CD4-positive, alpha-beta T cell (primary cell): ENCODE results near the gene HTR1B. TPM values are rescaled to one million over a fixed set of nuclear protein-coding genes. Genes with fewer than 3 reads are reported as not detected.

ENCODE experiments used
- ATAC-seq: fragments of 200-7000 bp; cut with Tn5 transposase; one replicate; pipeline ENCODE4 v1.10.0; 2022; ENCODE audit warnings: mild to moderate bottlenecking; ENCODE audit not compliant: poor library complexity
- CTCF ChIA-PET: fragments of 350-600 bp; sonication (Branson Sonifier 250); formaldehyde crosslinking; loops from one replicate; lab custom pipeline; 2021; ENCODE audit warnings: antibody characterized with exemption, inconsistent platforms; lab: Charles Lee
- POLR2A ChIA-PET: fragments of 350-600 bp; sonication (Branson Sonifier 250); formaldehyde crosslinking; loops from one replicate; lab custom pipeline; 2021; ENCODE audit warnings: antibody characterized with exemption, inconsistent platforms; lab: Charles Lee
- DNase-seq, 14 experiments: peaks; one replicate each; pipeline ENCODE4 v3.0.0-alpha.2; 2013 to 2020; ENCODE audit warnings: mixed read lengths in 2 of 14
- H3K27ac ChIP-seq, 2 donors: one replicate each; pipeline versions ENCODE4 v1.5.1 to v1.7.0; 2013; ENCODE audit warnings: low read length in 2 of 2, low read depth in 1 of 2, mild to moderate bottlenecking in 1 of 2
- H3K27me3 ChIP-seq, 2 experiments: 1 replicate in 1 of 2; 2 replicates in 1 of 2; pipeline versions ENCODE4 v1.6.1 to v1.7.0; 2013; ENCODE audit warnings: low read length in 2 of 2, control low read depth in 1 of 2, mild to moderate bottlenecking in 1 of 2, moderate library complexity in 1 of 2; ENCODE audit not compliant: insufficient read depth in 2 of 2, control insufficient read depth in 1 of 2
- H3K36me3 ChIP-seq: one replicate; pipeline ENCODE4 v1.6.1; 2013; ENCODE audit warnings: low read length, control low read depth; ENCODE audit not compliant: insufficient read depth
- H3K4me1 ChIP-seq: one replicate; pipeline ENCODE4 v1.6.1; 2013; ENCODE audit warnings: low read length, control low read depth; ENCODE audit not compliant: insufficient read depth
- H3K4me3 ChIP-seq: one replicate; pipeline ENCODE4 v1.5.1; 2013; ENCODE audit warnings: mild to moderate bottlenecking, low read length, moderate library complexity
- H3K9me3 ChIP-seq, 2 experiments: 1 replicate in 1 of 2; 2 replicates in 1 of 2; pipeline versions ENCODE4 v1.6.1 to v1.7.0; 2013; ENCODE audit warnings: low read length in 2 of 2, mild to moderate bottlenecking in 2 of 2, control low read depth in 1 of 2, moderate library complexity in 1 of 2; ENCODE audit not compliant: control insufficient read depth in 1 of 2, insufficient read depth in 1 of 2
- H3K27ac Mint-ChIP-seq: one replicate; pipeline ENCODE4 v1.8.0; 2020; ENCODE audit warnings: mixed read lengths
- H3K27me3 Mint-ChIP-seq: one replicate; pipeline ENCODE4 v1.8.0; 2021; ENCODE audit warnings: mixed read lengths
- H3K36me3 Mint-ChIP-seq: one replicate; pipeline ENCODE4 v1.8.0; 2021; ENCODE audit warnings: low read depth, mixed read lengths
- H3K4me1 Mint-ChIP-seq: one replicate; pipeline ENCODE4 v1.8.0; 2021; ENCODE audit warnings: low read depth, mixed read lengths
- H3K4me3 Mint-ChIP-seq: one replicate; pipeline ENCODE4 v1.8.0; 2020; ENCODE audit warnings: mild to moderate bottlenecking, mixed read lengths
- H3K9me3 Mint-ChIP-seq: one replicate; pipeline ENCODE4 v1.8.0; 2020; ENCODE audit warnings: mixed read lengths
- intact Hi-C, 2 experiments: fragments of 100-400 bp; cut with DNase I in 1 of 2; cut with micrococcal nuclease in 1 of 2; formaldehyde crosslinking; loops; one replicate each; pipeline versions ENCODE4 v1.15.1 to v1.9.0; 2023 to 2025; cut with DNase I, micrococcal nuclease
- total RNA-seq, 174 experiments: library from RNA in 2 of 174; stranded (reverse) in 2 of 174; gene quantifications; one replicate each; pipeline ENCODE4 v1.2.3 and lab custom pipeline; 2021 to 2026
- TF ChIP-seq, protein P1 (sequence below): fragments of 200-600 bp; IDR thresholded peaks from one replicate; pipeline ENCODE4 v1.8.0; 2022; ENCODE audit warnings: antibody characterized with exemption, mild to moderate bottlenecking

Gene HTR1B
- total RNA-seq, 2 experiments from 2014 or later, result not detected

DNA sequence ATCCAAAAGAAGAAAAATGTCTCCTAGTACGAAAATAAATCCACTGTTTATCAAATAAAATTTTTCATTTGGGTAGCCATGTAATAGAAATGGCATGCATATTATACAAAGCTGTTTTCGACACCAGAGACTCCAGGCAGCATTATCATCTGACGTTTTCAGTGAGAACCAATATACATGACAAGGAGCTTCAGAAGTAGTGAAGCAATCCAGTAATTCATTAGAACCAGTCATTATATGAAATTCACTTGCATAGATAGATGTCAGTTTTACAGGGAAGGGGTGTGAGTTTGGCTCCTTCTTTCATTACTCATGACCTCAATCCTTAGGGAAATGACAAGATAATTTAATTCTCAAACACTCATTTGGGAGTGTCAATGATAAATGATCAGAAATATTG is 14.7 kb downstream of the HTR1B start:
- intact Hi-C loops, result no loop called here
- CTCF ChIA-PET, result no interaction called here
- Histone ChIP-seq H3K27me3 (no peaks in the 10 kb centered on the region), H3K36me3 (no peaks in the 10 kb centered on the region), H3K4me3 (no peak overlapping the region), H3K27ac (no peak overlapping the region), H3K4me1 (no peaks in the 10 kb centered on the region), H3K9me3 (peaks cover 0 to 4% of the 10 kb centered on the region in 2 experiments)
- Mint-ChIP-seq H3K27me3 (no peaks in the 10 kb centered on the region), H3K4me1 (no peaks in the 10 kb centered on the region), H3K9me3 (no peaks in the 10 kb centered on the region), H3K36me3 (no peaks in the 10 kb centered on the region), H3K4me3 (no peak overlapping the region), H3K27ac (no peak overlapping the region)
- POLR2A ChIA-PET, result no interaction called here
- TF ChIP-seq, protein P1, sequence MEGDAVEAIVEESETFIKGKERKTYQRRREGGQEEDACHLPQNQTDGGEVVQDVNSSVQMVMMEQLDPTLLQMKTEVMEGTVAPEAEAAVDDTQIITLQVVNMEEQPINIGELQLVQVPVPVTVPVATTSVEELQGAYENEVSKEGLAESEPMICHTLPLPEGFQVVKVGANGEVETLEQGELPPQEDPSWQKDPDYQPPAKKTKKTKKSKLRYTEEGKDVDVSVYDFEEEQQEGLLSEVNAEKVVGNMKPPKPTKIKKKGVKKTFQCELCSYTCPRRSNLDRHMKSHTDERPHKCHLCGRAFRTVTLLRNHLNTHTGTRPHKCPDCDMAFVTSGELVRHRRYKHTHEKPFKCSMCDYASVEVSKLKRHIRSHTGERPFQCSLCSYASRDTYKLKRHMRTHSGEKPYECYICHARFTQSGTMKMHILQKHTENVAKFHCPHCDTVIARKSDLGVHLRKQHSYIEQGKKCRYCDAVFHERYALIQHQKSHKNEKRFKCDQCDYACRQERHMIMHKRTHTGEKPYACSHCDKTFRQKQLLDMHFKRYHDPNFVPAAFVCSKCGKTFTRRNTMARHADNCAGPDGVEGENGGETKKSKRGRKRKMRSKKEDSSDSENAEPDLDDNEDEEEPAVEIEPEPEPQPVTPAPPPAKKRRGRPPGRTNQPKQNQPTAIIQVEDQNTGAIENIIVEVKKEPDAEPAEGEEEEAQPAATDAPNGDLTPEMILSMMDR, result no peak
- DNase-seq (no peak), ATAC-seq (no peak)

DNA sequence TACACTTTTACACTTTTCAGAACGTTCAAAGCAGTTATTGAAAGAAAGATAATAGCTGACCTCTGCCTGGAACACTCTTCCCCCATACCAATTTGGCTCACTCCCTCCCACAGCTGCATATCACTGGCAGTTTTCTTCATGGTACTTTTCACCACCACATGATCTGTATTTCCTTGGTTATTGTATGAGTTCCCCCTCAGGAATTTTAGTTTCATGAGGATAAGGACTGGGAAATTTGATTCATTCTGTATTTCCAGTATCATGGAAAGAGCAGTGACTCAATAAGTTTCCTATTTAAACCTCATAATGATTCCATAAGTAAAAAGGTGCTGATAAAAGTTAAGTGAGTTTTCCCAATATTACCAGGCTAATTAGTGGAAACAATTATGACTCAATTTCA is 16.0 kb downstream of the HTR1B start:
- Histone ChIP-seq H3K4me3 (no peak overlapping the region), H3K9me3 (peaks cover 0 to 4% of the 10 kb centered on the region in 2 experiments), H3K4me1 (no peaks in the 10 kb centered on the region), H3K27me3 (no peaks in the 10 kb centered on the region), H3K27ac (no peak overlapping the region), H3K36me3 (no peaks in the 10 kb centered on the region)
- no peaks in the 10 kb centered on the region for H3K4me1 Mint-ChIP-seq
- ATAC-seq (no peak), DNase-seq (no peak)
- H3K9me3 Mint-ChIP-seq, result no peaks in the 10 kb centered on the region
- TF ChIP-seq, protein P1, result no peak
- H3K4me3 Mint-ChIP-seq, result no peak overlapping the region
- H3K36me3 Mint-ChIP-seq, result no peaks in the 10 kb centered on the region
- POLR2A ChIA-PET, result no interaction called here
- CTCF ChIA-PET, result no interaction called here
- H3K27me3 Mint-ChIP-seq, result no peaks in the 10 kb centered on the region
- H3K27ac Mint-ChIP-seq, result no peak overlapping the region
- intact Hi-C loops, result no loop called here

DNA sequence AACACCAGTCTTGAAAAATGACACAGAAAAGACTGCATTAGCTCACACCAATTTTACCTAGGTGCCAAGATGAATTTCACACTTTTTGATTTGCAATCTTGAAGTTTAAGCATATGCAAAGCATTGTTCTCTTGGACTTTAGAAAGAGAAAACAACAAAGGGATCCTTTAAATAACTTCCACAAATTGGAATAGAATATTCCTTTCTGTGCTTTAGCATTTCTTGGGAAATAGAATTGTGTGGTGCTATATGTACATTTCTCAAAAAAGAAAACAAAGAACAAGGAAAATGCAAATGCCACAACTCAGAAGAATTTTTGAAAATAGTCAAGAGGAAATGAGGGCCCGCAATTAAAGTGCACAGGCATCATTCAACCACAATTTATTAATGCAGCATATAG is 17.0 kb downstream of the HTR1B start:
- ATAC-seq, result no peak
- H3K27ac ChIP-seq, result no peak overlapping the region

More for the DNA sequence above, 17.0 kb downstream of the HTR1B start:
- Mint-ChIP-seq H3K9me3 (no peaks in the 10 kb centered on the region), H3K27me3 (no peaks in the 10 kb centered on the region), H3K4me3 (no peak overlapping the region), H3K4me1 (no peaks in the 10 kb centered on the region), H3K36me3 (no peaks in the 10 kb centered on the region), H3K27ac (no peak overlapping the region)
- Histone ChIP-seq H3K4me1 (no peaks in the 10 kb centered on the region), H3K36me3 (no peaks in the 10 kb centered on the region), H3K4me3 (no peak overlapping the region), H3K9me3 (peaks cover 0 to 4% of the 10 kb centered on the region in 2 experiments), H3K27me3 (no peaks in the 10 kb centered on the region)
- DNase-seq, result no peak
- TF ChIP-seq, protein P1, result no peak
- POLR2A ChIA-PET, result no interaction called here
- CTCF ChIA-PET, result no interaction called here
- intact Hi-C loops, result no loop called here
